Esophagus (tissue), 2 donors: ENCODE data around the gene OCA2. TPM values are rescaled to one million over a fixed set of nuclear protein-coding genes. Genes with fewer than 3 reads are reported as not detected.
"Not testable (repeated sequence)": the region's sequence is repeated elsewhere in the genome, so short reads cannot be mapped to it uniquely, and the experiment has no call there.

Source experiments
- H3K27ac ChIP-seq, 2 donors: one replicate each; pipeline ENCODE4 v1.5.1; 2013; ENCODE audit warnings: low read depth in 2 of 2, mild to moderate bottlenecking in 2 of 2, inconsistent platforms in 1 of 2, low read length in 1 of 2, moderate library complexity in 1 of 2
- H3K27me3 ChIP-seq, 2 donors: one replicate each; pipeline ENCODE4 v1.6.1; 2013; ENCODE audit warnings: low read length in 2 of 2, control low read depth in 1 of 2, mild to moderate bottlenecking in 1 of 2; ENCODE audit not compliant: insufficient read depth in 2 of 2, control insufficient read depth in 1 of 2
- H3K36me3 ChIP-seq, 2 donors: one replicate each; pipeline ENCODE4 v1.6.1; 2013; ENCODE audit warnings: low read length in 1 of 2; ENCODE audit not compliant: control insufficient read depth in 2 of 2, insufficient read depth in 2 of 2
- H3K4me1 ChIP-seq, 2 donors: one replicate each; pipeline ENCODE4 v1.6.1; 2013; ENCODE audit warnings: low read length in 1 of 2; ENCODE audit not compliant: control insufficient read depth in 2 of 2, insufficient read depth in 2 of 2
- H3K4me3 ChIP-seq, 2 donors: one replicate each; pipeline ENCODE4 v1.5.1; 2013; ENCODE audit warnings: low read length in 2 of 2, mild to moderate bottlenecking in 2 of 2, low read depth in 1 of 2, moderate library complexity in 1 of 2
- H3K9me3 ChIP-seq, 2 donors: one replicate each; pipeline ENCODE4 v1.6.1; 2013; ENCODE audit warnings: mild to moderate bottlenecking in 2 of 2, low read depth in 1 of 2, low read length in 1 of 2, moderate library complexity in 1 of 2; ENCODE audit not compliant: control insufficient read depth in 2 of 2, insufficient read depth in 1 of 2
- WGBS, 2 donors: extraction: QIAGEN DNeasy Blood & Tissue Kit; methylation state at CpG; one replicate each; pipeline ENCODE4 v1.1.7; 2013; 5-methylcytosine and 5-hydroxymethylcytosine counted together
- polyA plus RNA-seq, 2 donors: library from polyadenylated mRNA; stranded (reverse); fragments of 200-250 nt; gene quantifications; one replicate each; pipeline ENCODE4 v1.2.3, GENCODE V29; 2013
- donor health status: healthy with polysubstance abuse.
- donor health status: Bipolar disorder and iron deficiency.

The OCA2 gene
- polyA plus RNA-seq, 2 donors = 1.1 to 1.2 TPM

DNA sequence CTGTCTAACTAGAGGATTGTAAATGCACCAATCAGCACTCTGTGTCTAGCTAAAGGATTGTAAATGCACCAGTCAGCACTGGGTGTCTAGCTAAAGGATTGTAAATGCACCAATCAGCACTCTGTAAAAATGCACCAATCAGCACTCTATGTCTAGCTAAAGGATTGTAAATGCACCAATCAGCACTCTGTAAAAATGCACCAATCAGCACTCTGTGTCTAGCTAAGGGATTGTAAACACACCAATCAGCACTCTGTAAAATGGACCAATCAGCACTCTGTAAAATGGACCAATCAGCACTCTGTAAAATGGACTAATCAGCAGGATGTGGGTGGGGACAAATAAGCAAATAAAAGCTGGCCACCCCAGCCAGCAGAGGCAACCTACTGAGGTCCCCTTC lies 331.7 kb downstream of the OCA2 start:
- not testable (repeated sequence) for H3K4me3 ChIP-seq, H3K36me3 ChIP-seq, H3K27ac ChIP-seq, H3K4me1 ChIP-seq, H3K27me3 ChIP-seq
- peaks cover 7 to 11% of the 10 kb centered on the region in 2 donors for H3K9me3 ChIP-seq

GRCh38 chr15:27764339-27764738 lies 334.8 kb downstream of the OCA2 start:
- H3K27me3 ChIP-seq = no peaks in the 10 kb centered on the region
- 89 to 92% methylated on average over 3 of the region's 3 CpGs for WGBS, 2 donors
- H3K4me1 ChIP-seq = no peaks in the 10 kb centered on the region
- H3K9me3 ChIP-seq = peaks cover 0 to 5% of the 10 kb centered on the region in 2 donors
- H3K36me3 ChIP-seq = no peaks in the 10 kb centered on the region
- no peak overlapping the region for H3K27ac ChIP-seq
- no peak overlapping the region for H3K4me3 ChIP-seq

- no peak overlapping the region for H3K27ac ChIP-seq
- H3K9me3 ChIP-seq = peaks cover 0 to 5% of the 10 kb centered on the region in 2 donors
- no peaks in the 10 kb centered on the region for H3K36me3 ChIP-seq
- no peaks in the 10 kb centered on the region for H3K27me3 ChIP-seq
- no peaks in the 10 kb centered on the region for H3K4me1 ChIP-seq
- no peak overlapping the region for H3K4me3 ChIP-seq
- WGBS, 2 donors = 96 to 99% methylated on average over 3 of the region's 3 CpGs
These were observed 335.6 kb downstream of the OCA2 start for GRCh38 chr15:27763514-27763913.

- Histone ChIP-seq H3K4me1 (no peaks in the 10 kb centered on the region), H3K27me3 (no peaks in the 10 kb centered on the region), H3K27ac (no peak overlapping the region), H3K9me3 (peaks cover 0 to 5% of the 10 kb centered on the region in 2 donors), H3K4me3 (no peak overlapping the region), H3K36me3 (no peaks in the 10 kb centered on the region)
- 80 to 86% methylated on average over 3 of the region's 3 CpGs for WGBS, 2 donors
These were observed 336.6 kb downstream of the OCA2 start for GRCh38 chr15:27762471-27762870.

GRCh38 chr15:27757052-27757451 lies 342.1 kb downstream of the OCA2 start:
- 45 to 59% methylated on average over 1 of the region's 1 CpG for WGBS, 2 donors

DNA sequence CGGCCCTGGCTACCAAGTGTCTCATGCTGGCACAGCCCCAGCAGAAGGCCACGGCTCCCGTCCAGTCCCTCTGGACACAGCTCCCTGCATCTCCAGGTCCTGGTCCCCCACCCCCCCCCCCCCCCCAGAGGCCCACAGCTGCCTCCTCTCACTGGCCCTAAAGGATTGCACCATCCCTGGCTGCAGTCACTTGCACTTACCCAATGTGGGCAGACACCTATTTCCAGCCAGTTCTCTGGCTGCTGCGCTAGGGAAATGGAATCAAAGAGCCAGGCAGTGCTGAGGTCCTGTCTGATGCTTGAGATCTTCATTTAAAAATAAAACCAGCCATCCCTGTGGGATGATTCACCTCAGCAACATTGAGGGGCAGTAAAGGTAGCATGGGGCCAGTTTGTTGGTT lies 346.4 kb downstream of the OCA2 start:
- Histone ChIP-seq H3K27ac (no peak overlapping the region), H3K27me3 (no peaks in the 10 kb centered on the region), H3K4me3 (no peak overlapping the region), H3K36me3 (no peaks in the 10 kb centered on the region), H3K9me3 (no peaks in the 10 kb centered on the region), H3K4me1 (no peaks in the 10 kb centered on the region)
- 74 to 76% methylated on average over 4 of the region's 4 CpGs for WGBS, 2 donors

More at GRCh38 chr15:27757052-27757451, 342.1 kb downstream of the OCA2 start:
- no peak overlapping the region for H3K27ac ChIP-seq
- H3K9me3 ChIP-seq = no peaks in the 10 kb centered on the region
- no peaks in the 10 kb centered on the region for H3K36me3 ChIP-seq
- no peaks in the 10 kb centered on the region for H3K27me3 ChIP-seq
- H3K4me1 ChIP-seq = no peaks in the 10 kb centered on the region
- no peak overlapping the region for H3K4me3 ChIP-seq

DNA sequence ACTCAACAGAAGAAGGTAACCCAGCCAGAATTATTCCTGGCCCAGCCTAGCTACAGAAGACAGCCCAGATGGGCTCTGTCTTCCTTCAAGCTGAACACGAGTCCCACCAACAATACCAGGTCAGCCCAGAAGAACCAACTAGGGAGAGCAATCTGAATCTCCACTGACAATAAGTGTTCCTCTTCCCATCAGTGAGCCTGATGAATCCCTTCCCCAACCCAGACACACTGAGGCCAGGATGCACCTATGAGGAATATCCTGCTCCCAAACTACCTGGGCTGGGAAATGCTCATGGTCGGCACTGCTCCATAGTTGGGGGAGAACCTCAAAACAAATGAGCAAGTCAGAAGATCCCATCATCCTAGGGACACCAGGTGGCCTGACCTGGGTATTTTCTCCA lies 351.1 kb downstream of the OCA2 start:
- H3K27ac ChIP-seq = no peak overlapping the region
- 94% methylated on average over 2 of the region's 2 CpGs for WGBS, 2 donors
- H3K36me3 ChIP-seq = no peaks in the 10 kb centered on the region
- no peaks in the 10 kb centered on the region for H3K27me3 ChIP-seq
- H3K9me3 ChIP-seq = no peaks in the 10 kb centered on the region
- no peaks in the 10 kb centered on the region for H3K4me1 ChIP-seq
- H3K4me3 ChIP-seq = no peak overlapping the region

DNA sequence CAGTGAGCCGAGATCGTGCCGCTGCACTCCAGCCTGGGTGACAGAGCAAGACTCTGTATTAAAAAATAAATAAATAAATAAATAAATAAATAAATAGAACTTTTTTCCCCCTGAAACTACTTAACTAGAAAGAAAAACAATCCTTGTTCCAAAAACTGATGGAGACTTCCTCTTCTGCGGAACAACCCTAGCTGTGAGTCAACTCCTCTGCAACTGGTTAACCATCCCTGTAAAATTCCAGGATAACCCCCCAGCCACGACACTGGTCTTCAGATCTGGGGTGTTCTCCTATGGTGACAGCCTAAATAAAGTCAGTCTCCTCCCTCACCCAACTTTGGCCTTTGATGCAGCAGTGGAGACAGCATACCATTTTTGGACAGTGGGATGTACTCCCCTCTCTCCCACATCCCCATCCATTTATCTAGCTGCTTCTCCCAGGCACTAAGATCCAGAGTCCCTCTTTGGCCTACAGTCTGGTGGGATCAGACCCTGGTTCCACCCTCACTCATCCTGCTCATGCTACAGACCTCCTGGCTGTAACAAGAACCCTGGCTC lies 352.6 kb downstream of the OCA2 start:
- Histone ChIP-seq H3K4me1 (no peaks in the 10 kb centered on the region), H3K4me3 (no peak overlapping the region), H3K27me3 (no peaks in the 10 kb centered on the region), H3K9me3 (no peaks in the 10 kb centered on the region), H3K36me3 (no peaks in the 10 kb centered on the region), H3K27ac (no peak overlapping the region)
- WGBS, 2 donors = 79 to 84% methylated on average over 5 of the region's 5 CpGs

DNA sequence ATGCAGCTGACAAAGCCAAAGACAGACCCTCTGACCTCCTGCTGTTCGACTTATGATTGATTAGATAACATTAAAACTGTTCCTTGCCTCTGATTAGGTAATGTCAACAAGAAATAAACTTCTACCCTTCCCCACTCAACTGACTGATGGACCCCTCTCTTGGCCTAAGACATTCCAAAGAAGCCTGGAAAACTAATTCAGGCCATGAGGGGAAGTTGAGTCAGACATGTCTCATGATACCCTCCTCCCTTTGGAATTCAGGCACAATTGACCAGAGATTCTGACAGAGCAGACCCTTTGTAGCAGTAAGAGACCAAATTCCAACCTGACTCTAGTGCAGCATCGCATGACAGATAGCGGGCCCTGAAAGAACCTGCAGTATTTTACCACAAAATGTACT lies 354.5 kb downstream of the OCA2 start:
- WGBS, 2 donors = 77 to 80% methylated on average over 3 of the region's 3 CpGs
- Histone ChIP-seq H3K27ac (no peak overlapping the region), H3K36me3 (no peaks in the 10 kb centered on the region), H3K4me1 (no peaks in the 10 kb centered on the region), H3K4me3 (no peak overlapping the region), H3K9me3 (no peaks in the 10 kb centered on the region), H3K27me3 (no peaks in the 10 kb centered on the region)

GRCh38 chr15:27743638-27744037 lies 355.5 kb downstream of the OCA2 start:
- H3K4me1 ChIP-seq = no peaks in the 10 kb centered on the region
- H3K36me3 ChIP-seq = no peaks in the 10 kb centered on the region
- no peaks in the 10 kb centered on the region for H3K9me3 ChIP-seq
- 88 to 93% methylated on average over 8 of the region's 8 CpGs for WGBS, 2 donors
- H3K27ac ChIP-seq = no peak overlapping the region
- no peak overlapping the region for H3K4me3 ChIP-seq
- H3K27me3 ChIP-seq = no peaks in the 10 kb centered on the region
